IMR-90 (cell line): ENCODE results near the gene MAT1A. TPM values are rescaled to one million over a fixed set of nuclear protein-coding genes. Genes with fewer than 3 reads are reported as not detected.

ENCODE experiments used
- ATAC-seq: fragments of 200-7000 bp; cut with Tn5 transposase; 2 replicates; pipeline ENCODE4 v1.9.1; 2020; ENCODE audit warnings: low read depth, mild to moderate bottlenecking, moderate library complexity
- BruUV-seq: library from RNA; stranded (reverse); fragments of 400-500 nt; replicated peaks from 2 replicates; lab custom pipeline; 2021; lab: Mats Ljungman, UMichigan
- CTCF ChIA-PET: fragments of 300-600 bp; formaldehyde crosslinking; extraction: SDS; loops from one replicate; lab custom pipeline; 2021; ENCODE audit warnings: antibody characterized with exemption; lab: Yijun Ruan, JAX
- POLR2A ChIA-PET: fragments of 300-600 bp; sonication (Branson Sonifier 250); formaldehyde crosslinking; loops from one replicate; lab custom pipeline; 2022; ENCODE audit warnings: antibody characterized with exemption; ENCODE audit not compliant: unreplicated experiment; lab: Charles Lee
- DNase-seq: peaks from one replicate; pipeline ENCODE4 v3.0.0; 2013
- H2AFZ ChIP-seq: replicated peaks from 2 replicates; pipeline ENCODE3; 2013; ENCODE audit warnings: low read length, mild to moderate bottlenecking; ENCODE audit not compliant: poor library complexity
- H2AK5ac ChIP-seq: 2 replicates; pipeline ENCODE4 v1.6.1; 2013; ENCODE audit warnings: low read depth, low read length, inconsistent platforms
- H2AK9ac ChIP-seq: replicated peaks from 2 replicates; pipeline ENCODE3; 2013; ENCODE audit warnings: mild to moderate bottlenecking, low read depth, low read length, moderate library complexity; ENCODE audit not compliant: poor library complexity
- H2BK120ac ChIP-seq: 2 replicates; pipeline ENCODE4 v1.6.1; 2013; ENCODE audit warnings: low read depth, low read length, inconsistent platforms
- H2BK15ac ChIP-seq: 3 replicates; pipeline ENCODE4 v1.6.1; 2013; ENCODE audit warnings: low read depth, low read length, inconsistent platforms
- H2BK20ac ChIP-seq: 2 replicates; pipeline ENCODE4 v1.6.1; 2013; ENCODE audit warnings: low read depth, mild to moderate bottlenecking, inconsistent platforms, low read length, moderate library complexity
- H2BK5ac ChIP-seq: 2 replicates; pipeline ENCODE4 v1.6.1; 2013; ENCODE audit warnings: mild to moderate bottlenecking, low read depth, low read length, inconsistent platforms; ENCODE audit not compliant: poor library complexity, severe bottlenecking
- H3K14ac ChIP-seq: replicated peaks from 2 replicates; pipeline ENCODE4 v1.6.1; 2013; ENCODE audit warnings: low read depth, low read length, inconsistent platforms
- H3K18ac ChIP-seq: 2 replicates; pipeline ENCODE4 v1.6.1; 2013; ENCODE audit warnings: low read depth, low read length, control low read depth
- H3K23ac ChIP-seq: 2 replicates; pipeline ENCODE4 v1.6.1; 2013; ENCODE audit warnings: low read depth, low read length, inconsistent platforms
- H3K27ac ChIP-seq: 2 replicates; pipeline ENCODE4 v1.5.1; 2013; ENCODE audit warnings: mild to moderate bottlenecking, control low read depth, low read length; ENCODE audit not compliant: insufficient read depth
- H3K27me3 ChIP-seq: 2 replicates; pipeline ENCODE4 v1.6.1; 2013; ENCODE audit warnings: low read length; ENCODE audit not compliant: control insufficient read depth, insufficient read depth
- H3K36me3 ChIP-seq: 2 replicates; pipeline ENCODE4 v1.6.1; 2013; ENCODE audit warnings: low read length, mixed read lengths; ENCODE audit not compliant: control insufficient read depth, insufficient read depth
- H3K4ac ChIP-seq: 2 replicates; pipeline ENCODE4 v1.6.1; 2013; ENCODE audit warnings: low read depth, low read length, inconsistent platforms
- H3K4me1 ChIP-seq: 2 replicates; pipeline ENCODE4 v1.6.1; 2013; ENCODE audit warnings: low read length, mixed read lengths; ENCODE audit not compliant: control insufficient read depth, insufficient read depth
- H3K4me2 ChIP-seq: 2 replicates; pipeline ENCODE4 v1.6.1; 2013; ENCODE audit warnings: low read depth, mild to moderate bottlenecking, control low read depth, low read length, moderate library complexity
- H3K4me3 ChIP-seq: 2 replicates; pipeline ENCODE4 v1.5.1; 2013; ENCODE audit warnings: low read depth, mild to moderate bottlenecking, control low read depth, low read length, moderate library complexity; ENCODE audit not compliant: insufficient read depth
- H3K56ac ChIP-seq: 2 replicates; pipeline ENCODE4 v1.6.1; 2013; ENCODE audit warnings: low read length, inconsistent platforms; ENCODE audit not compliant: insufficient read depth; ENCODE audit errors: extremely low read depth
- H3K79me1 ChIP-seq, 2 experiments: 2 replicates each; pipeline ENCODE4 v1.6.1; 2013; ENCODE audit warnings: low read length in 2 of 2, inconsistent platforms in 1 of 2, low read depth in 1 of 2
- H3K9ac ChIP-seq: 2 replicates; pipeline ENCODE4 v1.6.1; 2013; ENCODE audit warnings: low read depth, low read length, control low read depth
- H3K9me1 ChIP-seq: 2 replicates; pipeline ENCODE4 v1.6.1; 2013; ENCODE audit warnings: low read length, inconsistent platforms; ENCODE audit not compliant: insufficient read depth
- H3K9me3 ChIP-seq: 2 replicates; pipeline ENCODE4 v1.6.1; 2013; ENCODE audit warnings: low read length; ENCODE audit not compliant: control insufficient read depth, insufficient read depth
- H4K20me1 ChIP-seq: 2 replicates; pipeline ENCODE4 v1.6.1; 2013; ENCODE audit warnings: low read length, inconsistent platforms; ENCODE audit not compliant: insufficient read depth
- H4K5ac ChIP-seq: 2 replicates; pipeline ENCODE4 v1.6.1; 2013; ENCODE audit warnings: mild to moderate bottlenecking, low read depth, low read length, control low read depth
- H4K8ac ChIP-seq, 2 experiments: 2 replicates each; pipeline ENCODE4 v1.6.1; 2013; ENCODE audit warnings: low read depth in 2 of 2, low read length in 2 of 2, control low read depth in 1 of 2, inconsistent platforms in 1 of 2
- H4K91ac ChIP-seq: 2 replicates; pipeline ENCODE4 v1.6.1; 2013; ENCODE audit warnings: low read depth, low read length, inconsistent platforms; ENCODE audit not compliant: insufficient read depth
- BHLHE40 ChIP-seq: fragments of 150-350 bp; IDR thresholded peaks from 2 replicates; pipeline ENCODE4 v1.6.1; 2016; ENCODE audit warnings: mild to moderate bottlenecking, low read depth, low read length
- ELK1 ChIP-seq: fragments of 150-350 bp; IDR thresholded peaks from 2 replicates; pipeline ENCODE4 v1.6.1; 2016; ENCODE audit warnings: low read depth, mild to moderate bottlenecking, low read length, moderate library complexity, borderline replicate concordance
- MXI1 ChIP-seq: IDR thresholded peaks from 2 replicates; pipeline ENCODE4 v1.6.1; 2012; ENCODE audit warnings: low read depth, mild to moderate bottlenecking, low read length, moderate library complexity, borderline replicate concordance
- POLR2A ChIP-seq: IDR thresholded peaks from 2 replicates; pipeline ENCODE4 v1.6.1; 2012; ENCODE audit warnings: mild to moderate bottlenecking, low read depth, low read length
- RAD21 ChIP-seq: IDR thresholded peaks from 2 replicates; pipeline ENCODE4 v1.6.1; 2012; ENCODE audit warnings: low read length, improper control_type of control experiment
- RCOR1 ChIP-seq: IDR thresholded peaks from 2 replicates; pipeline ENCODE4 v1.6.1; 2012; ENCODE audit warnings: mild to moderate bottlenecking, low read length, improper control_type of control experiment; ENCODE audit not compliant: insufficient replicate concordance
- WGBS, 2 experiments: methylation state at CpG; one replicate each; pipeline versions ENCODE4 v1.1.5 to v1.1.7; 2013; ENCODE audit warnings: missing lambda C conversion rate in 2 of 2; ENCODE audit not compliant: insufficient read length in 1 of 2; ENCODE audit errors: extremely low coverage in 2 of 2; 5-methylcytosine and 5-hydroxymethylcytosine counted together
- dilution Hi-C: fragments of 300-500 bp; cut with HindIII; formaldehyde crosslinking; loops from one replicate; pipeline ENCODE4 v1.14.3; 2018; ENCODE audit warnings: low sequenced_read_pairs; ENCODE audit not compliant: unreplicated experiment
- in situ Hi-C: fragments of 300-500 bp; cut with MboI; formaldehyde crosslinking; loops from 3 replicates; pipeline ENCODE4 v1.14.3; 2019; ENCODE audit warnings: low sequenced_read_pairs, inconsistent platforms, mixed read lengths
- intact Hi-C: fragments of 100-400 bp; cut with micrococcal nuclease; formaldehyde crosslinking; loops from 2 replicates; pipeline ENCODE4 v1.10.0; 2022
- polyA plus RNA-seq, 3 experiments: library from polyadenylated mRNA; depleted of rRNA; stranded (reverse); fragments of >200 nt; gene quantifications; 2 replicates each; pipeline ENCODE4 v1.2.3, GENCODE V29; 2012; ENCODE audit warnings: low replicate concordance in 1 of 3
- total RNA-seq: library from RNA; depleted of rRNA; stranded (reverse); fragments of >200 nt; gene quantifications from 2 replicates; pipeline ENCODE4 v1.2.3, GENCODE V29; 2012

MAT1A gene
- total and polyA plus RNA-seq, 2 of the 4 experiments (the other 2 are of a cell fraction): not detected

DNA sequence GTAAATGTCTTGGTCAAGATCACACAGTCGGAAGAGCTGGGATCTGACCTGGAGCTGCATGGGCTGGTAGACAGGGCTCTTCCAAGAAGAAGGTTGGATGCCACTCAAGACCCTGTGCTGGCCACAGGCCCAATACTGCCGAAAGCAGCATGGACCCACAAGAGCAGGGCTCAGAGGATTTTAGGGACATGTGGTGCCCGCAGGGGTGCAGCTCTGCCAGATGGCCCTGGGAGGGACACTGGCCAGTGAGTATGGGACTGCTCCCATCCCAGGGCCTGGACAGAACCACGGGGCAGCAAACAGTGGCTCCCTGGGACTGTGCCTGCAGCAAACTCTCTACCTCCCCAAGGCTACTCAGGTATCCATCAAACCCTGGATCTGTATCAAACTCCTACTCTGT lies 12.4 kb downstream of the MAT1A start:
- H2AK5ac ChIP-seq: no peak overlapping the region
- H2BK15ac ChIP-seq: no peak overlapping the region
- H2AFZ ChIP-seq: no peak overlapping the region
- WGBS, 2 experiments: 79% methylated on average over 2 of the region's 4 CpGs; no CpG with 5 or more reads in 1 of the 2 experiments
- no peaks in the 10 kb centered on the region for H3K79me1 ChIP-seq
- TF ChIP-seq ELK1 (no peak), RCOR1 (no peak), RAD21 (no peak), MXI1 (no peak), BHLHE40 (no peak), POLR2A (no peak)
- H3K23ac ChIP-seq: no peak overlapping the region
- ATAC-seq (no peak), DNase-seq (no peak)
- no peaks in the 10 kb centered on the region for H4K20me1 ChIP-seq
- H3K9me1 ChIP-seq: no peaks in the 10 kb centered on the region; the same call in 1 of the 2 replicates
- H3K4me1 ChIP-seq: no peaks in the 10 kb centered on the region; the same call in 1 of the 2 replicates
- no peaks in the 10 kb centered on the region for H3K9me3 ChIP-seq
- in situ Hi-C loops (no loop called here), intact Hi-C loops (no loop called here), dilution Hi-C loops (no loop called here)
- no peak overlapping the region for H4K5ac ChIP-seq
- H4K8ac ChIP-seq: no peak overlapping the region
- H3K18ac ChIP-seq: no peak overlapping the region
- ChIA-PET CTCF (no interaction called here), POLR2A (no interaction called here)
- no peak overlapping the region for H2AK9ac ChIP-seq
- no peaks in the 10 kb centered on the region for H3K36me3 ChIP-seq
- no TSS peak for BruUV-seq
- no peak overlapping the region for H2BK120ac ChIP-seq
- H3K4me3 ChIP-seq: no peak overlapping the region
- no peak overlapping the region for H3K27ac ChIP-seq
- H2BK5ac ChIP-seq: no peak overlapping the region
- H3K4me2 ChIP-seq: no peak overlapping the region
- no peak overlapping the region for H4K91ac ChIP-seq
- no peak overlapping the region for H2BK20ac ChIP-seq
- no peak overlapping the region for H3K14ac ChIP-seq
- no peak overlapping the region for H3K56ac ChIP-seq
- H3K9ac ChIP-seq: no peak overlapping the region
- H3K27me3 ChIP-seq: peaks cover 32% of the 10 kb centered on the region
- no peak overlapping the region for H3K4ac ChIP-seq
